IPS-18c (cell line): ENCODE results near the gene MYH9.
A peak's percentile ranks its signal among the peaks of the same experiment; 100 is the strongest.
"Not testable (repeated sequence)": the region's sequence is repeated elsewhere in the genome, so short reads cannot be mapped to it uniquely, and the experiment has no call there.

Experiments
- H3K4me3 ChIP-seq: 2 replicates; pipeline ENCODE4 v1.7.0; 2013; ENCODE audit warnings: low read depth, mild to moderate bottlenecking, low read length, moderate library complexity; ENCODE audit not compliant: insufficient read depth
- H3K9me3 ChIP-seq: one replicate; pipeline ENCODE4 v1.6.1; 2013; ENCODE audit warnings: mild to moderate bottlenecking, low read length, moderate library complexity; ENCODE audit not compliant: control insufficient read depth, insufficient read depth

The MYH9 gene

DNA sequence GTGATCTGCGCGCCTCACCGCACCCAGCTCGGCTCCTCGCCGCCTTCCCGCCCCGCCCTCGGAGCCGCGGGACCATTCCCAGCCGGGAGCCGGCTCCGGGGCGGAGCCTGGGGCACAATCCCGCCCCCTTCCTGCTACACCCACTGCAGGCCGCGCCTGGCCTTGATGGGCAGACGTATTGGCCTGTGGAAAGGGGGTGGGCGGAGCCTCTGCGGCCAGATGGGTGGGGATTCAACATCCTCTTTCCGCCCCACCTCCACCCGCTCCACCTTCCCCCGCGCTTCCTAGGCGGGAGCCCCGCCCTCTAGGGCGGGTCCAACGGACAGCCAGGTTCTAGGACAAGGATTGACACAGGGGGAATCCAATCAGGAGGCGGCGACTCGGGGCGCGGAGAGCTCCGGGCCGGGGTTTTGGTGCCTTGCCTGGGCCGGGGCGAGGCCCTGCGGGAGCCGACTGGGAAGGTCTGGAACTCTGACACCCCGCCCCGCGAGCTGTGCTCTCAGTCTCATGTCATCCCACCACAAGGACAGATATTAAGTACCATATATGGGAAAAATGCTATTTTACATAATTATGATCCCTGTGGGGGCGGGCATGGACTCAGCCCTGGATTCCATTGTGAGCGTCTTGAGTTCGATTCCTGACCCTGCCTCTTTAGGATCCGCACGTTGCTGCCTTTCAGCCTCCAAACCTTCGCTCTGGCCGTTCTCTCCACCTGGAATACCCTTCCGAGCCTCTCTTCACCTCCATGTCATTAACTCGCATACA lies at the start of gene MYH9:
MYH9 (minus strand) TSS at position 9 of the 768 bp plus-strand sequence. CDS start 38,731 bp downstream, outside the sequence.
- Histone ChIP-seq H3K9me3 (no peaks in the 10 kb centered on the region), H3K4me3 (peak within 1 kb of the TSS; percentile 81)

DNA sequence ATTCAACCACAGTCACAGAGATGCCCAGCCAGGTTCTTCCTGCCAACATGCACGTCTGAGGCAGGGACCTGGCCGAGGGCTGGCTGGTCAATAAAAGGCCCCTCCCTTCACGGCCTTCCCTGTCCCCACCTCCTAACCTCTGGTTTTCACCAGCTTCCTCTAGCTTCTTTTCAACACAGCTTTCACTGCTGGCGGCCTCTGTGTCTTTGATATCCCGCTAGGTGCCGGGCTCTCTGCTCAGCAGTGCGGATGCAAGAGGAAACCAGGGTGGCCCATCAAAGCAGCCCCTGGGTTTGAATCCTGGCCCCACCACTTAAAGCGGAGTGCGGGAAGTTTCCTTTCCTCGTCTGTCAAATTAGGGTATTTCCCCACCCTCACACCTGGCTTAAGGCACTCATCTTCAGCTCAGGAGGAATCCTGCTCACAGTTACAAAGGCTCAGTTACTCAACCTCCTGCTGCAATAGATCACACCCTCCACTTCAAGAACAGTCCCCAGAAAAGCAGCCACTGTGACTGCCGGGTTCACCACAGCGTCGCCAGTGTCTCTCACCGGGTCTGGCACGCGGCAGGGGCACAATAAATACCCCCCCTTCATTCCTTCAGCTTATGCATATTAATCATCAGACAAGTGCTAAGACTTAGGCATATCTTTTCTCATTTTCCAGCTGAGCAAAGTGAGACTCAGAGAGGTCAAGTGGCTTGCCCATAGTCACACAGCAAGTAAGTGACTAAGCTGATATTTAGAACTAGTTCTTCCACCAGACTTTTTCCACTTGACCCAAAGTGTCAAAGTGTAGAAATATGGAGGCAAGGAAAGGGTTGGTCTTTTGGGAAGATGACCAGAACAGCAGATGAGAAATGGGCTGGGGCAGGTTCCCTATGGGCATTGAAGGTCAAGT lies 48.0 kb upstream of the MYH9 start:
- Histone ChIP-seq H3K9me3 (no peaks in the 10 kb centered on the region), H3K4me3 (no peak overlapping the region)

DNA sequence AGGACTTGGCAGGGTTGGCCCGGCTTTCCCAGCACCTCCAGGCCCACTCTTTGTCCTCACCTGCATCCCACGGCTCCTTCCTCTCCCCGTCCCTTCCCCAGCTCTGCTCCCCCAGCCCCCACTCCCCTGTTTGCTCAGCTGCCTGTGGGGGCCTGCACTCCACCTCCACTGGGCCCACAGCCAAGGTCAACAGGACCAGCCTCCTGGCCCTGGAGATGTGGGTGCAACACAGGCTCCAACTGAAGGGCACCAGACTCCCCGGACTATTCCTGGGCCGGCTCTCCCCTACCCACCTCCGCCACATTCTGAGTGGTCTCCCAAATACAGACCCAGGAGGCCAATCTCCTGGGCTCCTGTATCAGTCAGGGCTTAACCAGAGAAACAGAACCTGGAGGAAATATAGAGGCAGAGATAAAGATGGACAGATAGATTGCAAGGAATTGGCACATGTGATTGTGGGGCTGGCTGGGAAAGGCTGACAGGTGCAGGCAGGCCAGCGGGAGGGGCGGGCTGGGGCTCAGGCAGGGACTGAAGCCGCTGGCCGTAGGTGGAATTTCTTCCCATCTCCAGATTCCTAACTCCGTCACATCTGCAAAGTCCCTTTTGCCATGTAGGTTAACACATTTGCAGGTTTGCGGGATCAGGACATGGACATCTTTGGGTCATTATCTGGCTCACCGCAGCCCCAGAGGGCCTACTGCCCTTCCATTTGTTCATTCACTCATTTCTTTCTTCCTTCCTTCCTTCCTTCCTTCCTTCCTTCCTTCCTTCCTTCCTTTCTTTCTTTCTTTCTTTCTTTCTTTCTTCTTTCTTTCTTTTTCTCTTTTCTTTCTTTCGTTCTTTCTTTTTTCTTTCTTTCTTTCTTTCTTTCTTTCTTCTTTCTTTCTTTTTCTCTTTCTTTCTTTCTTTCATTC lies 45.8 kb upstream of the MYH9 start:
- Histone ChIP-seq H3K9me3 (no peaks in the 10 kb centered on the region), H3K4me3 (no peak overlapping the region)

DNA sequence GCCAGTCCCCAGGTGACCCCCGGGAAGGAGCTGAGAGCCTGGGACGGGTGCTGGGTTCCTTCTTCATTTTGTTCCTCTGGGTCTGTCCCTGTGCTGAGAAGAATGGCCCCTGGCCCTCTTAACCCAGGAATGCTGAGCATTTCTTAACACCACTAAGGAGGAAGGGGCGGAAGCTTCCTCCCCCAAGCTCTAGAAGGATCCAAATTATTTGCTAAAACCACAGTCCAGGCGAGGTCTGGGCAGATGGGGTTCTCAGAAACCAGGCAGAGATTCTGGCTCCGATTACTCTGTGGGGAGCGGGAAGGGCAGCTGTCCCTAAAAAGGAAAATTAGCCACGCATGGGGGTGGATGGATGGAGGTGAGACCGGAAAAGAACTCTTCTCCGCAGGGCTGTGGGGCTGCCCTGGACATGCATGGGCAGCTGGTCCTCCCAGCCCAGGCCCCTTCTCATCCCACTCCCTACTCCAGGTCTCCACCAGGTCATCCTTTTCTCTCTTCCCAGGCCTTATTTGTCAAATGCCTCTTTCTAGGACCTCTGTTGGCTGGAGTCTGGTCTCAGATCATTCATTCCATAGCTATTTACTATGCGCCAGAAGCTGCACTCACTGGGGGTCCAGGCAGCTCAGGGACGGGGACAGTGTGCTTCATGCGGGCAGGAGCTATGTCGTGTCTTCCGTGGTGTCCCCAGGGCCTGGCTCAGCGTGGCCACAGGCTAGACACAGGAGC lies 45.0 kb upstream of the MYH9 start:
- Histone ChIP-seq H3K9me3 (no peaks in the 10 kb centered on the region), H3K4me3 (no peak overlapping the region)

DNA sequence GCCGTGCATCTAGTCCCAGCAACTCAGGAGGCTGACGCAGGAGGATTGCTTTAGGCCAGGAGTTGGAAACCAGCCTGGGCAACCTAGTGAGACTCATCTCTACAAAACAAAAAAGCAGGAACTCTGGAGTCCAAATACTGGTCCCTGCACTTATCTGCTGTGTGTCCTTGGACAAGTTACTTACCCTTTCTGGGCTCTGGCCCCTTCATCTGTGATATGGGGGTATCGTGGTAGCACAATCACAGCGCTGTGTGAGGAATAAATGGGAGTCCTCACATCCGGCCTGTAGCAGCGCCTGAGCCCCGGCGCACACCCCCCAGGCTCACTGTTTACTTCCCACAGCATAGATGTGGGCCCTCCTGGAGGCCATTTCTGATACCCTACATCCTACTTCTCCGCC lies 44.2 kb upstream of the MYH9 start:
- Histone ChIP-seq H3K4me3 (no peak overlapping the region), H3K9me3 (no peaks in the 10 kb centered on the region)

DNA sequence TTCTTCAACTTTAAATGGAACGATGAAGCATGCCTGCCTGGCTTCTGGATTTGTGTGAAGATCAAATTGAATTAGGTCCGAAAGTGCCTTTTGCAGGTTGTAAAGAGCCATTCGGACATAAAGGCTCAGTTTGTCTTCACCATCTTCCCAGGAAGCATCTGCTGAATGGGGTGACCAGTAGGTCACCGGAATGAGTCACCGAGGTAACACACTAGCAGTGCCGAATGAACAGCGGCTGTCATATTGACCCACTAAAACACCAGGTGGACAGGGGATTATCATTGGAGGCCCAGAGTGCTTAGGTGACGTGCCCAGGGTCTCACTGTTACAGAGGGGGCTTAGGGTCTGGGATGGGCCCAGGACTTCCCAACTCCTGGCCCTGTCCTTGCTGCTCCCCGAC lies 43.1 kb upstream of the MYH9 start:
- Histone ChIP-seq H3K9me3 (no peaks in the 10 kb centered on the region), H3K4me3 (no peak overlapping the region)

DNA sequence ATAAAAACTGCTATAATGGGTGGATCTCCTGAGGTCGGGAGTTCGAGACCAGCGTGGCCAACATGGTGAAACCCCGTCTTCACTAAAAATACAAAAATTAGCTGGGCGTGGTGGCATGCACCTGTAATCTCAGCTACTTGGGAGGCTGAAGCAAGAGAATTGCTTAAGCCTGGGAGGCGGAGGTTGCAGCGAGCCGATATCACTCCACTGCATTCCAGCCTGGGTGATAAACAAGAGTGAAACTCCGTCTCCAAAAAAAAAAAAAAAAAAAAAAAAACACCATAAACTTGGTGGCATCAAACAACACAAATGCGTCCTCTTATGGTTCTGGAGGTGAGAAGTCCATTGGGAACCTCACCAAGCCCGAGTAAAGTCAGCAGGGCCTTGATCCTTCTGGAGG lies 40.2 kb upstream of the MYH9 start:
- not testable (repeated sequence) for H3K4me3 ChIP-seq, H3K9me3 ChIP-seq

DNA sequence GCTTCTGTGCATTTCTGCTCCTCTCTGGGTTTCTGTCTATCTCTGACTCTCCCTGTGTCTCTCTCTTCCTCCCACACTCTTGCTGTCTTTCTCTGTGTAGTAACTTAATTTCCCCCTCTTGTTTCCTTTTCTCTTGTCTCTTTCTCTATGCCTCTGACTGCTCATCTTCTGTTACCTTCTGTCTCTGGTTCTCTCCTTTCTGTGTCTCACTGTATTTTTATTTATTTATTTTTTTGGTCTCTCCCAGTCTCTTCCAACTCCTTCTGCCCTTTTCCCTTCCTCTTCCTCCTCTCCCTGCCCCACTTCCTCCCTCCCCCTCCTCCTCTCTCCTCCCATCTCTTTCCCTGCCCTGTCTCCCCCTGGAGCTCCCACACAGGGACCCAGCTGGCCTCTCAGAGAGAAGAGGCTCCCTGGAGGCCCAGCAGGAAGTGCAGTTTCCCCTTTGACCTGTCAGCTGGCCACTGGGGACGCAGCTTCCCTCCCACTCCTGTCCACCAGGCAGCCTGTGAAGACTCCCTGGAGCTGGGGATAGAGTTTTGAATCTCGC lies 38.3 kb upstream of the MYH9 start:
- H3K4me3 ChIP-seq: no peak overlapping the region

DNA sequence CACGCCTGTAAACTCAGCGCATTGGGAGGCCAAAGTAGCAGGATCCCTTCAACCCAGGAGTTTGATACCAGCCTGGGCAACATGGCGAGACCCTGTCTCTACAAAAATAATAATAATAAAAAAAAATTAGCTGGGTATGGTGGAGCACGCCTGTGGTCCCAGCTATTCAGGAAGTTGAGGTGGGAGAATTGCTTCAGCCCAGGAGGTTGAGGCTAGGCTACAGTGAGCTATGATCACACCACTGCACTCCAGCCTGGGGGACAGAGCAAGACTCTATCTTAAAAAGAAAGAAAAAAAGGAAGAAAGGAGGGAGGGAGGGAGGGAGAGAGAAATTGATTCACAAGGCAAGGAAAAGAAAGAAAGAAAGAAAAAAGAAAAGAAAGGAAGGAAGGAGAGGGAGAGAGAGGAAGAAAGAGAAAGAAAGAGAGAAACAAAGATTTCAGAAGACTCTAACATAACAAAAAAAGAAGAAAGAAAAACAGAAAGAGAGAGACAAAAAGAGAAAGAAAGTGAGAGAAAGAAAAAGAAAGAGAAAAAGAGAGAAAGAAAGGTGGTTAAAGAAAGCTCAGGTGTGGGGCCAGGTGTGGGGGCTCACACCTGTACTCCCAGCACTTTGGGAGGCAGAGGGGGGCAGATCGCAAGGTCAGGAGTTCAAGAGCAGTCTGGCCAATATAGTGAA lies 37.3 kb upstream of the MYH9 start:
- H3K4me3 ChIP-seq: no peak overlapping the region
- H3K9me3 ChIP-seq: no peaks in the 10 kb centered on the region

More for the DNA sequence above, 38.3 kb upstream of the MYH9 start:
- H3K9me3 ChIP-seq: no peaks in the 10 kb centered on the region

DNA sequence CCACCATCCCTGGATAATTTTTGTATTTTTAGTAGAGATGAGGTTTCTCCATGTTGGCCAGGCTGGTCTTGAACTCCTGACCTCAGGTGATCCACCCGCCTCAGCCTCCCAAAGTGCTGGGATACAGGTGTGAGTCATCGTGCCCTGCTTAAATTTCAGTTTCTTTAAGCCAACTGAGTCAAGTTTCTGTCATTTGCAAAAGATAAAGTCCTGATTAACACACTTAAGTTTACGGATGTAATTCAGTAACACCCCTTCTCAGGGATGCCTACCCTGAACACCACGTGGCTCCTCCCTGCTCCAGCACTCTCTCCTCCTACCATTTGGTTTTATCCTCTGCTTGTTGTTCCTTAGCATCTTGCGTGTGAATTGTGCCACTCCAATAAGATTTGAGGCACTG lies 36.7 kb upstream of the MYH9 start:
- H3K9me3 ChIP-seq, H3K4me3 ChIP-seq: not testable (repeated sequence)

DNA sequence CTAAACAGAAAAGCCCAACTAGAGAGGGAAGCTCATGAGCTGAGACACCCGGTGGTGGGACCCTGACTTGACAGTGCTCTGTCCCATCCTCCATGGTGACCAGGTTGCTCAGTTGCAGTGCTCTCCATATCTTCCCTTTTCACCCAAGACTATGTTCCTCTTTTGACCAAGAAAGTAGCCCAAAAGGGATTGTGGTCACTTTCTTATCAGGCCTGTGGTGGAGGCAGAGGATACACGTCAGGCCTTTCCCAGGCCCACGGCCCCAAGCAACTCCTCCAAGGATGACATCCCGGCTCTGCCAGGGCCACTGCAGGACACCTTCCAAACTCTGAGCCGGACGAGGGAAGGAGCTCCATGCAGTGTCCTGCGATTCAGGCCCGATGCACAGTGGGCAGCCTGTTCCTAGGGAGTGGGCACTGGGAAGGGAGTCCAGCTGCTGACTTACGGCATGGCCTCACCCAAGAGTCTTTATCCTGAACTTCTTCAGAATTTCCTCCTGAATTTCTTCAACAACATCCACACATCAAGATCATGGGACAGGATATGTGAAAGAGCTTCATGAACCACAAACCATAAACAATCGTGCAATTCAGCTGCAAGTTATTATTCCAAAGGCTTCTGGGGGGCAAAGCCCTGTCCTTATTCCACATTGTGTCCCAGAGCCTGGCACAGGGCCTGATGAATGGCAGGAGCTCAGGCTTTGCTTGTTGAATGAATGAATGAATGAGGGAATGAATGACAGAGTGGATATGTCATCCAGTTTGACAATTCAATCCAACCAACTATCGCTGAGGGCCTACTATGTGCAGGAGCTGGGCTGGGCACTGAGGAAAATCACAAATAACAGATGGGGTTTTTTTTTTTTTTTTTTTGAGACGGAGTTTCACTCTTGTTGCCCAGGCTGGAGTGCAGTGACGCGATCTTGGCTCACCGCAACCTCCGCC lies 36.0 kb upstream of the MYH9 start:
- H3K9me3 ChIP-seq: no peaks in the 10 kb centered on the region

DNA sequence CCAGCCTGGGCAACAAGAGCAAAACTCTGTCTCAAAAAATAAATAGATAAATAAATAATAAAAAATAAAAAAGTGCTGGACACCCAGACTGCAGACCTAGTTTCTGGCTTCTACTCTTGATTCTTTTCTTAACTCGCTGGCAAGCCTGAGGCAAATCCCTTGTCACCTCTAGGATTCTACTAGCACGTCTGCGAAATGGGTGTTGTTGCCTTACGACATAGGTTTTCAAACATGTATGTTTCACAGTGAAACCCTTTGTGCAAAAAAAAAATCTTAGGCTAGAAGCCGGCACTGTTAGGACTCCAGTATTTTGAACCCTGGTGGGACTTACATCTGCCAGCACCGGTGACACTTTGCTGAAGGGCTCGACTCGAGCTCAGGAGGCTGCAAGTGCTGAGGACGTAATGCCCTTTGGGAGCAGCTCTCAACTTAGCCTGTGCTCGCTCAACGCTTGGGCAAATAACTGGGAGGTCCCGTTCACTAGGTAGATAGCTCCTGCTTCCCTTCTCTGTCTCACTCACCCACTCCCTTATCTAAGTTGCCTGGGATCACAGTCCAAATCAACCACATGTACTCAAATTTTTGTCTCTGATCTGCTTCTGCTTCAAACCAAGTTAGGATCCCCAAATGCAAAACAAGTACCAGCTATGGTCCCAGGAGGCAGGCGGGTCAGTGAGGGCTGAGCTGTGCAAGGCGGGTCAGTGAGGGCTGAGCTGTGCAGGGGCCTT lies 34.7 kb upstream of the MYH9 start:
- Histone ChIP-seq H3K4me3 (no peak overlapping the region), H3K9me3 (no peaks in the 10 kb centered on the region)

More for the DNA sequence above, 36.0 kb upstream of the MYH9 start:
- no peak overlapping the region for H3K4me3 ChIP-seq

DNA sequence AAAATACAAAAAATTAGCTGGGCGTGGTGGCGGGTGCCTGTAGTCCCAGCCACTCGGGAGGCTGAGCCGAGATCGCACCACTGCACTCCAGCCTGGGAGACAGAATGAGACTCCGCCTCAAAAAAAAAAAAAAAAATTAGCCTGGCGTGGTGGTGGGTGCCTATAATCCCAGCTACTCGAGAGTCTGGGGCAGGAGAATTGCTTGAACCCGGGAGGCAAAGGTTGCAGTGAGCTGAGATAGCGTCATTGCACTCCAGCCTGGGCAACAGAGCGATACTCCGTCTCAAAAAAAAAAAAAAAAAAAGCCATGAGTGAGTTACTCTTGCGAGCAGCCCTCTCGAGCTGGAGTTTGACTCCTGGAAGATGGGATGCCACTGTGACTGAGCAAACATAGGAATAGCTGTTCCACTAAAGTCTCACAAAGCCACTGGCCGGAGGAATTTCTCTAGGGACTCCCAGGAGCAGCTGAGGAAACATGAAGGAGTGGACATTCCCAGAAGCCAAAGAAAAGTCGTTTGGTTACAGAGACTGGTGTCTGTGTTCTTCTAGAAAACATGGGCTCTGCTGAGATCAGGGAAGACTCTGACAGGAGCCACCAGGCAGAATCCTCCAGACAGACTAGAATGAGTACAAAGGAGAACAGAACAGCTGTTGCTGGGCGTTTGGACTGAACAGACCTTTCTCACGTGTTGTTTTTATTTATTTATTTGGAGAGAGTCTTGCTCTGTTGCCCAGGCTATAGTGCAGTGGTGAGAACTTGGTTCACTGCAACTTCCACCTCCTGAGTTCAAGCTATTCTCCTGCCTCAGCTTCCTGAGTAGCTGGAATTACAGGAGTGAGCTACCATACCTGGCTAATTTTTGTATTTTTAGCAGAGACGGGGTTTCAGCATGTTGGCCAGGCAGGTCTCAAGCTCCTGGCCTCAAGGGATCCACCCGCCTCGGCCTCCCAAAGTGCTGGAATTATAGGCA lies 32.4 kb upstream of the MYH9 start:
- no peak overlapping the region for H3K4me3 ChIP-seq

More for the DNA sequence above, 32.4 kb upstream of the MYH9 start:
- no peaks in the 10 kb centered on the region for H3K9me3 ChIP-seq
